ENCODE data around the gene CLEC3B. TPM values are rescaled to one million over a fixed set of nuclear protein-coding genes. Genes with fewer than 3 reads are reported as not detected.
"Not testable (repeated sequence)": the region's sequence is repeated elsewhere in the genome, so short reads cannot be mapped to it uniquely, and the experiment has no call there.

The CLEC3B gene, protein sequence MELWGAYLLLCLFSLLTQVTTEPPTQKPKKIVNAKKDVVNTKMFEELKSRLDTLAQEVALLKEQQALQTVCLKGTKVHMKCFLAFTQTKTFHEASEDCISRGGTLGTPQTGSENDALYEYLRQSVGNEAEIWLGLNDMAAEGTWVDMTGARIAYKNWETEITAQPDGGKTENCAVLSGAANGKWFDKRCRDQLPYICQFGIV
- total RNA-seq, result 0.21 TPM

DNA sequence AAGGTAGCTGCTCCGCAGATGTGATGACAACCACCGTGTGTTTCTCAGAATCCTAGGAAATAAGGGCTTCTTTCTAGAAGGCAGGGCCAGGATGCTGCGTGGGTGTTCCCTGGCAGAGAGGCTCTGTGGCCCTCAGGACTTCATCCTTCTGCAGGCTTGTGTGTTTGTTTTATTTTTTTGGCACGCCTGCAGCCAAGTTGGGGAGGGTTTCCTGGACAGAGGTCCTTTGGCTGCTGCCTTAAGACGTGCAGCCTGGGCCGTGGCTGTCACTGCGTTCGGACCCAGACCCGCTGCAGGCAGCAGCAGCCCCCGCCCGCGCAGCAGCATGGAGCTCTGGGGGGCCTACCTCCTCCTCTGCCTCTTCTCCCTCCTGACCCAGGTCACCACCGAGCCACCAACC, at the start of gene CLEC3B:
Gene CLEC3B (plus strand): TSS at position 266 of the 400 bp plus-strand sequence. CDS start 60 bp downstream, at position 326.
- Histone ChIP-seq H3K9me3 (ENCODE audit: low read depth, low read length) (no peaks in the 10 kb centered on the region), H3K4me3 (ENCODE audit: low read length) (no peak within 1 kb of the TSS), H3K4me1 (ENCODE audit: insufficient read depth, low read length) (peaks cover 10% of the 10 kb centered on the region), H3K27me3 (ENCODE audit: insufficient read depth, low read length) (no peaks in the 10 kb centered on the region)

DNA sequence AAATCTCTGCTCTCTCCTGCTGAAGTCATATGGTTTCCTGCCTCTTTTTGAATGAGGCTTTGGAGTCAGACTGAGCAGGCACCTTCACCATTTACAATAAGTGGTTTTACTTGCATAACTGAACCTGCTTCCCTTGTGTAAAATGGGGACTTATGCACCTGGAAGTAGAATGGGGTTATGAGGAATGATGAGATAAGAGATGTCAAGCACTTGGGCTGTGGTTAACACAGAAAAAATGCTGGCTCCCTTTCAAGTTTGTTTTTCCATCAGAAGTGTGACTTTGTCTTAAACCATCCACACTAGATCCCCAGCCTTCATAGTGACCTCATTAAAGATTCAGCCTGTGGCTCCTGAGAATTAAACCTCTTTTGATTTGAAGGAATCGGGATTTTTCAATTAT, 44.9 kb upstream of the CLEC3B start:
- no peaks in the 10 kb centered on the region for H3K9me3 ChIP-seq (ENCODE audit: low read depth, low read length)
- H3K27me3 ChIP-seq (ENCODE audit: insufficient read depth, low read length), result no peaks in the 10 kb centered on the region
- peaks cover 62% of the 10 kb centered on the region for H3K4me1 ChIP-seq (ENCODE audit: insufficient read depth, low read length)
- no peak overlapping the region for H3K4me3 ChIP-seq (ENCODE audit: low read length)

- Histone ChIP-seq H3K4me1 (ENCODE audit: insufficient read depth, low read length) (peaks cover 60% of the 10 kb centered on the region), H3K4me3 (ENCODE audit: low read length) (no peak overlapping the region), H3K9me3 (ENCODE audit: low read depth, low read length) (no peaks in the 10 kb centered on the region), H3K27me3 (ENCODE audit: insufficient read depth, low read length) (no peaks in the 10 kb centered on the region)
Measured at GRCh38 chr3:44981751-44982150, 44.4 kb upstream of the CLEC3B start.

GRCh38 chr3:44982817-44983216, 43.3 kb upstream of the CLEC3B start:
- Histone ChIP-seq H3K9me3 (ENCODE audit: low read depth, low read length) (no peaks in the 10 kb centered on the region), H3K4me3 (ENCODE audit: low read length) (no peak overlapping the region), H3K4me1 (ENCODE audit: insufficient read depth, low read length) (peaks cover 52% of the 10 kb centered on the region), H3K27me3 (ENCODE audit: insufficient read depth, low read length) (no peaks in the 10 kb centered on the region)

DNA sequence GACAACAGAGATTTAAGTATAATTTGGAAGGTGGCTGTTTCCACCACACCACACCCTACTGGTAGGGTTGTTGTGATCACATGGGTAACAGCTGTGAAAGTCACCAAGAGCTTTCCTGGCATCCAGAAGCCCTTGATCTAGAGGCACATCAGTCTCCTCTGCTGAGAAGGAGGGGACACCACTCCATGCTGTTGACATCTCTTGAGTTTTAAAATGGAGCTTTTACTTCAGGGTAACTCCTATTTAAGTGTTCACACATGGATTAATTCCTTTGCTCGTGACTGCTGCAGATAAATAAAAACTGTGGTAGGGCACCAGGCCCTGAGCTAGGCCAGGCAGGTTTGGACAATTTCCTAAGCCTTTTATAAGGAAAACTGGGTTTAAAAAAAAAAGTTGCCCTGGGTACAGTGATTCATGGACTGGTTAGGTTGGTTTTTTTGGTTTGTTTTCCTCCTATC, 42.6 kb upstream of the CLEC3B start:
- no peaks in the 10 kb centered on the region for H3K9me3 ChIP-seq (ENCODE audit: low read depth, low read length)
- H3K4me3 ChIP-seq (ENCODE audit: low read length), result no peak overlapping the region
- peaks cover 46% of the 10 kb centered on the region for H3K4me1 ChIP-seq (ENCODE audit: insufficient read depth, low read length)
- no peaks in the 10 kb centered on the region for H3K27me3 ChIP-seq (ENCODE audit: insufficient read depth, low read length)

GRCh38 chr3:44984335-44984734, 41.8 kb upstream of the CLEC3B start:
- Histone ChIP-seq H3K9me3 (ENCODE audit: low read depth, low read length) (no peaks in the 10 kb centered on the region), H3K4me1 (ENCODE audit: insufficient read depth, low read length) (peaks cover 44% of the 10 kb centered on the region), H3K27me3 (ENCODE audit: insufficient read depth, low read length) (no peaks in the 10 kb centered on the region), H3K4me3 (ENCODE audit: low read length) (no peak overlapping the region)

- not testable (repeated sequence) for H3K27me3 ChIP-seq (ENCODE audit: insufficient read depth, low read length); H3K4me3 ChIP-seq (ENCODE audit: low read length); H3K9me3 ChIP-seq (ENCODE audit: low read depth, low read length)
Measured at GRCh38 chr3:44986330-44986729, 39.8 kb upstream of the CLEC3B start.

DNA sequence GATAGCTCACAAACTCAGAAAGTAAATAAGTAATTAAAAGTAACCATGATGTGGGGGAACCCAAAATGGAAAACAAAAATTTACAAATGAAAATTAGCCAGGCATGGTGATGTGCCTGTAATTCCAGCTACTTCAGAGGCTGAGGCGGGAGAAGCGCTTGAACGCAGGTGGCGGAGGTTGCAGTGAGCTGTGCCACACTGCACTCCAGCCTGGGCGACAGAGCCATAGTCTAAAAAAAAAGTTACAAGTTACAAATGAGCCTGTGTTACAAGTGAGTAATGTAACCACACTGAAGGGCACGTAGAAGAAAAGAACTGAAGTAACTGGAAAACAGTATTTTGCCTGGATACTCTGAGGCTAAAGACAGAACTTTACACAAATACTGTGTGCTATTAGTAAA, 38.8 kb upstream of the CLEC3B start:
- Histone ChIP-seq H3K27me3 (ENCODE audit: insufficient read depth, low read length) (no peaks in the 10 kb centered on the region), H3K4me1 (ENCODE audit: insufficient read depth, low read length) (peaks cover 30% of the 10 kb centered on the region), H3K4me3 (ENCODE audit: low read length) (no peak overlapping the region), H3K9me3 (ENCODE audit: low read depth, low read length) (no peaks in the 10 kb centered on the region)

More at GRCh38 chr3:44986330-44986729, 39.8 kb upstream of the CLEC3B start:
- peaks cover 40% of the 10 kb centered on the region for H3K4me1 ChIP-seq (ENCODE audit: insufficient read depth, low read length)

- Histone ChIP-seq H3K9me3 (ENCODE audit: low read depth, low read length) (no peaks in the 10 kb centered on the region), H3K4me1 (ENCODE audit: insufficient read depth, low read length) (peaks cover 22% of the 10 kb centered on the region), H3K27me3 (ENCODE audit: insufficient read depth, low read length) (no peaks in the 10 kb centered on the region), H3K4me3 (ENCODE audit: low read length) (no peak overlapping the region)
Measured at GRCh38 chr3:44988073-44988472, 38.0 kb upstream of the CLEC3B start.

DNA sequence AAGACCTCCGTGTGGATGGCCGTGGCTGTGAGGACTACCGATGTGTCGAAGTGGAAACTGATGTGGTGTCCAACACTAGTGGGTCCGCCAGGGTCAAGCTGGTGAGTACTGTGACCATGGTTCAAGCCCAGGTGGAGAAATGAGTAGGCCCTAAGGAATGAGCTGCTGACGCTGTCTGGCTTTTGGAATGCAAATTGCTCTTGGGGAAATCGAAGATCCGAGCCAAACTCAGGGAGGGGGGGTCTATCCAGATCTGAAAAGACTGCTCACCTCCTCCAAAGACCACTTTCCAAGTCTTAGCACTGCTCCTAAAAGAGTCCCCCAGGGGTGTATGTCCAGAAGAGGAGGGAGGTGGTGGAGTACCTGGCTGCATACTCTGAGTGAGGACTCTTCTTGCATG, 37.0 kb upstream of the CLEC3B start:
- H3K4me1 ChIP-seq (ENCODE audit: insufficient read depth, low read length), result peaks cover 11% of the 10 kb centered on the region
- no peaks in the 10 kb centered on the region for H3K9me3 ChIP-seq (ENCODE audit: low read depth, low read length)
- H3K4me3 ChIP-seq (ENCODE audit: low read length), result no peak overlapping the region
- H3K27me3 ChIP-seq (ENCODE audit: insufficient read depth, low read length), result no peaks in the 10 kb centered on the region

GRCh38 chr3:44989636-44990373, 36.3 kb upstream of the CLEC3B start:
- Histone ChIP-seq H3K4me1 (ENCODE audit: insufficient read depth, low read length) (peaks cover 5% of the 10 kb centered on the region), H3K27me3 (ENCODE audit: insufficient read depth, low read length) (no peaks in the 10 kb centered on the region), H3K4me3 (ENCODE audit: low read length) (no peak overlapping the region), H3K9me3 (ENCODE audit: low read depth, low read length) (no peaks in the 10 kb centered on the region)

DNA sequence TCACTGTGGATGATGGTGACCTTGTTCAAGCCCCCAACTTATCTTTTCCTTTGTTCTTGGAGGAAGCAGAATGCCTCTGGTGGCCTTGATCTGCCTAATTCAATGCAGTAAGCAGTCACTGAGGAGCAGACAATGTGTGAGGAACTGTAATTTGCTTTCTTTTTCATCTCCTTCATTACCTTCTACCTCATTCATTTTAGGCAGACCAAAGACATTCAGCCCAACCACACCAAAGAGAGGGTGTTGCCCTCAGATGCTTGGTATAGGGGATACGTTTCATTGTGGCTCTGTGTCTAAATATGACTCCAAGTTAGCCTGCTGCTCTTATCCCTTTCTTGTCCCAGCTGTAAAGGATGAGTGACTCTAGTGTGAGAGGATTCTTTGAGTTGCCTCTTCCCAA, 34.8 kb upstream of the CLEC3B start:
- no peaks in the 10 kb centered on the region for H3K27me3 ChIP-seq (ENCODE audit: insufficient read depth, low read length)
- H3K4me1 ChIP-seq (ENCODE audit: insufficient read depth, low read length), result peaks cover 3% of the 10 kb centered on the region
- no peak overlapping the region for H3K4me3 ChIP-seq (ENCODE audit: low read length)
- no peaks in the 10 kb centered on the region for H3K9me3 ChIP-seq (ENCODE audit: low read depth, low read length)

DNA sequence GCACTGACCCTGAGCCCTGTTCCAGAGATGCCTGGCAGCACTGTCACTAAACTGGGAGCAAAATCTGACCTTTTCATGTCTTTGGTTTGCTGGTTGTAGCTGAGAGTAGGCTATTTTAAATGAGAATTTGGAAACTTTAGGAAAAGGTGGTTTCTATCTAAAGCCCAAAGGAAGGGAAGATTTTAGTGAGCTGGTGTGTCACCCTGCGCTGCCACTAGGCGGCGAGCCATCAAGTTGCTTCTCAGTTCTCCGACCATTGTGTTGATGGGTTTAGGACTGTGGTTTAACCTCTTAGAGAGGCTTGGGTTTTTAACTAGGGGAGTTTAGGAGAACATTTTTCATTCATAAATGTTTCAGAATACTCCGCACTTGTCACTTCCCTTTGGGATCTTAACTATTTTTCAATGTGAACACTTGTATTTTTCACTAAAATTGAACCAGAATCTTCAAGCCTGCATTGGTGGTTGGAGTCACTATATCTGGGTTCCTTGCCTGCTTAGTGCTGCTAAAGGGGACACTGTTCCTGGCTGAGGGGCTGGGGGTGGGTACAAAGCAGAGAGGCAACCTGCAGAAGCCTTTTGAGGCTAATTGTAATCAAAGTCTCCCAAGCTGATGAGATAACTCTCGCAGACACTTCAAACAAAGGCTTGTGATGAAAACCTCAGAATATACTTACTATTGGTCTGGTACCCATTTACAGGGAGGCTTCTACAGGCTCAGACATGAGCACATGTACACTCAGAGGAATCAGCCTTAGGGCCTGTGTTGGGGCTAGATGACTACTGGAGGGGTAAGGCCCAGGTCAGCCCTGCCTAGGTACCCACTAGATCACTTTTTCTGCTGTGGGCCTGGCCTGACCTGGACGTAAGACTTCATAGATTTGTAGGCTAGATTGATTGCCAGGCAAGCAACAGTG, 33.3 kb upstream of the CLEC3B start:
- no peaks in the 10 kb centered on the region for H3K27me3 ChIP-seq (ENCODE audit: insufficient read depth, low read length)
- H3K4me1 ChIP-seq (ENCODE audit: insufficient read depth, low read length), result peaks cover 3% of the 10 kb centered on the region
- no peak overlapping the region for H3K4me3 ChIP-seq (ENCODE audit: low read length)
- H3K9me3 ChIP-seq (ENCODE audit: low read depth, low read length), result no peaks in the 10 kb centered on the region

DNA sequence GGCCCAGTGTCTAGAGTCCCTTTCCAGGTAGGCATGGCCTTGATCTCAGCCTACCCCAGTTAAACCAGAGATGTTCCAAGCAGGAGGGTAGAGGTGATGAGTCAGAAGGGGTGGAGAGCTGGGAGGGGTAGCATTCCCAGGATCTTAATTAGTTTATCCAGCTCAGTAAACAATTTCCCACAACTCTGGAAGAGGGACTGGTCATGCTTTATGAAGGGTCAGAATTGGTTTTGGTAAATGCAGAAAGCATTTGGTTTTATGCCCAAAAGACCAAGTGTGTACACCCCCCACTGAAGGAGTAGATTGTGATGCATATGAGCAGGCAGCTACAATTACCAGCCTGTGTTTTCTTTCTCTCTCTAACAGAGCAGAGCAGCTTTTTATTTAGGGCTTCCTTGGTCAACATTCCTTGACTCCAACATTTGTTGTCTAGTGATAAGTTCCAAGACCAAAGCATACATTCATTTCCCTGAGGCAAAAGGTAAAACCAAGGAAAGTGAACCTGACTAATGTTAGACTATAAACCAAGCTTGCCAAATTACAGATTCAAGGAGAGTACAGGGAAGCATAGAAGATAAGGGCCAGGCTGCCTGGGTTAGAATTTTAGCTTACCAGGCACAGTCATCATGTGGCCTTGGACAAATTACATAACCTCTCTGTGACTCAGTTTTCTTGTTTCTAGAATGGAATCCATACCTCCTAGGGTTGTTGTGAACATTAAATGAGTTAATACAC, 32.5 kb upstream of the CLEC3B start:
- H3K9me3 ChIP-seq (ENCODE audit: low read depth, low read length), result no peaks in the 10 kb centered on the region
- H3K4me3 ChIP-seq (ENCODE audit: low read length), result no peak overlapping the region
- peaks cover 3% of the 10 kb centered on the region for H3K4me1 ChIP-seq (ENCODE audit: insufficient read depth, low read length)
- no peaks in the 10 kb centered on the region for H3K27me3 ChIP-seq (ENCODE audit: insufficient read depth, low read length)

Data from mononuclear cell (primary cell).